H1 (cell line): ENCODE results near the gene UBAP2. TPM values are rescaled to one million over a fixed set of nuclear protein-coding genes. Genes with fewer than 3 reads are reported as not detected.

Source experiments
- CTCF ChIA-PET: fragments of 300-600 bp; sonication (Branson Sonifier 250); formaldehyde crosslinking; loops from one replicate; lab custom pipeline; 2021; ENCODE audit not compliant: partially characterized antibody; lab: Charles Lee
- POLR2A ChIA-PET: fragments of 300-600 bp; sonication (Branson Sonifier 250); formaldehyde crosslinking; loops from one replicate; lab custom pipeline; 2021; ENCODE audit warnings: inconsistent platforms; ENCODE audit not compliant: partially characterized antibody; lab: Charles Lee
- DNase-seq, 2 experiments: peaks; one replicate each; pipeline versions ENCODE4 v3.0.0 to v3.0.0-alpha.2; 2010 to 2022; ENCODE audit warnings: low spot score in 2 of 2, low read depth in 1 of 2, mixed read lengths in 1 of 2
- FAIRE-seq: peaks from 2 replicates; lab custom pipeline; 2011; peaks lifted over from hg19 to GRCh38; lab: Jason Lieb, UNC
- H2AFZ ChIP-seq: 2 replicates; pipeline ENCODE4 v1.8.1; 2012; ENCODE audit warnings: low read length, inconsistent platforms
- H2AK5ac ChIP-seq: 2 replicates; pipeline ENCODE4 v1.6.1; 2013; ENCODE audit warnings: low read depth, low read length
- H2BK120ac ChIP-seq: replicated peaks from 2 replicates; pipeline ENCODE3; 2013; ENCODE audit warnings: low read depth, low read length, inconsistent platforms
- H2BK12ac ChIP-seq: 2 replicates; pipeline ENCODE4 v1.6.1; 2013; ENCODE audit warnings: low read depth, low read length
- H2BK15ac ChIP-seq: 2 replicates; pipeline ENCODE4 v1.6.1; 2013; ENCODE audit warnings: low read length
- H2BK20ac ChIP-seq: 2 replicates; pipeline ENCODE4 v1.6.1; 2013; ENCODE audit warnings: low read length
- H2BK5ac ChIP-seq: 2 replicates; pipeline ENCODE4 v1.6.1; 2013; ENCODE audit warnings: low read depth, low read length
- H3K14ac ChIP-seq: 2 replicates; pipeline ENCODE4 v1.6.1; 2013; ENCODE audit warnings: inconsistent platforms; ENCODE audit not compliant: insufficient read length
- H3K18ac ChIP-seq: 2 replicates; pipeline ENCODE4 v1.6.1; 2013; ENCODE audit warnings: low read length; ENCODE audit errors: extremely low read depth
- H3K23ac ChIP-seq: 2 replicates; pipeline ENCODE4 v1.6.1; 2013; ENCODE audit warnings: inconsistent platforms; ENCODE audit not compliant: insufficient read length
- H3K23me2 ChIP-seq: 2 replicates; pipeline ENCODE4 v1.6.1; 2013; ENCODE audit warnings: low read depth, low read length
- H3K27ac ChIP-seq: 2 replicates; pipeline ENCODE4 v1.6.1; 2011; ENCODE audit warnings: low read depth, low read length, inconsistent platforms
- H3K27me3 ChIP-seq, 4 experiments: replicated peaks in 1 of 4; 1 replicate in 1 of 4; 2 replicates in 3 of 4; pipeline versions ENCODE4 v1.6.1 to v1.8.1; 2011 to 2013; ENCODE audit warnings: low read length in 3 of 4, mild to moderate bottlenecking in 3 of 4, inconsistent platforms in 2 of 4, mixed read lengths in 2 of 4, moderate library complexity in 1 of 4; ENCODE audit not compliant: control insufficient read depth in 3 of 4, insufficient read depth in 3 of 4; ENCODE audit errors: extremely low read depth in 1 of 4
- H3K36me3 ChIP-seq, 4 experiments: 2 replicates each; pipeline versions ENCODE4 v1.6.1 to v1.8.1; 2011 to 2013; ENCODE audit warnings: mild to moderate bottlenecking in 4 of 4, low read length in 3 of 4, moderate library complexity in 2 of 4, control low read depth in 1 of 4, inconsistent platforms in 1 of 4; ENCODE audit not compliant: insufficient read depth in 4 of 4, control insufficient read depth in 2 of 4
- H3K4ac ChIP-seq: replicated peaks from 2 replicates; pipeline ENCODE3; 2013; ENCODE audit warnings: low read length, low read depth, mixed read lengths, inconsistent platforms; ENCODE audit not compliant: insufficient read length
- H3K4me1 ChIP-seq, 4 experiments: replicated peaks in 1 of 4; 1 replicate in 1 of 4; 2 replicates in 3 of 4; pipeline versions ENCODE4 v1.6.1 to v1.8.1; 2011 to 2013; ENCODE audit warnings: low read length in 3 of 4, inconsistent platforms in 2 of 4, mixed read lengths in 1 of 4; ENCODE audit not compliant: insufficient read depth in 4 of 4, control insufficient read depth in 3 of 4
- H3K4me2 ChIP-seq, 2 experiments: 2 replicates each; pipeline versions ENCODE4 v1.6.1 to v1.8.1; 2011 to 2013; ENCODE audit warnings: low read depth in 2 of 2, low read length in 2 of 2, control low read depth in 1 of 2, inconsistent platforms in 1 of 2, mild to moderate bottlenecking in 1 of 2; ENCODE audit not compliant: insufficient read depth in 1 of 2
- H3K4me3 ChIP-seq, 4 experiments: fragments of 200-600, 300-600 bp in 1 of 4; sonication (generic), shearing (Covaris generic), sonication (Bioruptor Twin) in 1 of 4; 2 replicates each; pipeline versions ENCODE4 v1.5.1 to v1.8.1; 2011 to 2016; ENCODE audit warnings: low read length in 4 of 4, low read depth in 3 of 4, control low read depth in 2 of 4, inconsistent platforms in 2 of 4, mild to moderate bottlenecking in 2 of 4, mixed read lengths in 1 of 4, moderate library complexity in 1 of 4; ENCODE audit not compliant: insufficient read depth in 2 of 4; ENCODE audit errors: extremely low read depth in 1 of 4
- H3K56ac ChIP-seq: replicated peaks from 2 replicates; pipeline ENCODE3; 2013; ENCODE audit warnings: low read depth, mild to moderate bottlenecking, mixed read lengths, low read length, inconsistent platforms; ENCODE audit not compliant: insufficient read length
- H3K79me1 ChIP-seq: 2 replicates; pipeline ENCODE4 v1.6.1; 2013; ENCODE audit warnings: low read depth, low read length, control low read depth
- H3K79me2 ChIP-seq, 2 experiments: 2 replicates each; pipeline versions ENCODE4 v1.6.1 to v1.8.1; 2012 to 2013; ENCODE audit warnings: low read length in 2 of 2, mild to moderate bottlenecking in 2 of 2, inconsistent platforms in 1 of 2; ENCODE audit not compliant: insufficient read depth in 2 of 2, control insufficient read depth in 1 of 2
- H3K9ac ChIP-seq, 4 experiments: replicated peaks in 1 of 4; 1 replicate in 1 of 4; 2 replicates in 3 of 4; pipeline versions ENCODE4 v1.6.1 to v1.8.1; 2011 to 2013; ENCODE audit warnings: low read depth in 3 of 4, low read length in 3 of 4, control low read depth in 2 of 4, mild to moderate bottlenecking in 2 of 4, moderate library complexity in 2 of 4, inconsistent platforms in 1 of 4; ENCODE audit errors: extremely low read depth in 1 of 4
- H3K9me3 ChIP-seq, 2 experiments: 2 replicates each; pipeline versions ENCODE4 v1.6.1 to v1.8.1; 2012 to 2013; ENCODE audit warnings: mild to moderate bottlenecking in 2 of 2, moderate library complexity in 2 of 2, control low read depth in 1 of 2, inconsistent platforms in 1 of 2, low read depth in 1 of 2, low read length in 1 of 2, mixed read lengths in 1 of 2; ENCODE audit not compliant: insufficient read depth in 2 of 2
- H4K20me1 ChIP-seq, 2 experiments: replicated peaks in 1 of 2; 2 replicates each; pipeline versions ENCODE3 to v1.8.1; 2011 to 2013; ENCODE audit warnings: inconsistent platforms in 2 of 2, low read length in 2 of 2, mild to moderate bottlenecking in 1 of 2; ENCODE audit not compliant: insufficient read depth in 2 of 2, control insufficient read depth in 1 of 2
- H4K5ac ChIP-seq: 2 replicates; pipeline ENCODE4 v1.6.1; 2013; ENCODE audit warnings: low read length, low read depth, mixed read lengths, inconsistent platforms; ENCODE audit not compliant: insufficient read length
- H4K8ac ChIP-seq: 2 replicates; pipeline ENCODE4 v1.8.0; 2013; ENCODE audit warnings: mild to moderate bottlenecking, moderate library complexity, low read length, inconsistent platforms; ENCODE audit not compliant: insufficient read depth; ENCODE audit errors: extremely low read depth
- H4K91ac ChIP-seq: replicated peaks from 2 replicates; pipeline ENCODE3; 2013; ENCODE audit warnings: low read length, mixed read lengths, inconsistent platforms; ENCODE audit not compliant: insufficient read length
- BRCA1 ChIP-seq: IDR thresholded peaks from 2 replicates; pipeline ENCODE4 v1.6.1; 2012; ENCODE audit warnings: low read depth, low read length, improper control_type of control experiment
- CBX8 ChIP-seq: fragments of 300-800, 300-1000 bp; sonication (generic); IDR thresholded peaks from 2 replicates; pipeline ENCODE4 v1.7.1; 2016; ENCODE audit warnings: low read depth, low read length, borderline replicate concordance
- EP300 ChIP-seq, 2 experiments: IDR thresholded peaks; 1 replicate in 1 of 2; 2 replicates in 1 of 2; pipeline ENCODE4 v1.6.1; 2011 to 2012; ENCODE audit warnings: low read depth in 2 of 2, low read length in 2 of 2, mild to moderate bottlenecking in 2 of 2, borderline replicate concordance in 1 of 2, inconsistent platforms in 1 of 2, moderate library complexity in 1 of 2
- GTF2F1 ChIP-seq: IDR thresholded peaks from 2 replicates; pipeline ENCODE4 v1.6.1; 2012; ENCODE audit warnings: low read depth, low read length, improper control_type of control experiment, borderline replicate concordance
- HDAC2 ChIP-seq, 2 experiments: fragments of 300-600 bp in 1 of 2; sonication (generic) in 1 of 2; IDR thresholded peaks; 2 replicates each; pipeline ENCODE4 v1.6.1; 2011 to 2012; ENCODE audit warnings: low read depth in 2 of 2, low read length in 2 of 2, mild to moderate bottlenecking in 2 of 2, moderate library complexity in 2 of 2, borderline replicate concordance in 1 of 2, inconsistent platforms in 1 of 2
- POLR2A ChIP-seq, 2 experiments: IDR thresholded peaks; 1 replicate in 1 of 2; 2 replicates in 1 of 2; pipeline ENCODE4 v1.6.1; 2011; ENCODE audit warnings: low read depth in 2 of 2, low read length in 2 of 2, mild to moderate bottlenecking in 2 of 2; ENCODE audit errors: control extremely low read depth in 1 of 2
- RAD21 ChIP-seq, 2 experiments: IDR thresholded peaks in 1 of 2; conservative IDR thresholded peaks in 1 of 2; 2 replicates each; pipeline ENCODE4 v1.6.1; 2011; ENCODE audit warnings: low read depth in 2 of 2, low read length in 2 of 2, improper control_type of control experiment in 1 of 2, inconsistent platforms in 1 of 2, mild to moderate bottlenecking in 1 of 2, moderate library complexity in 1 of 2
- SP2 ChIP-seq: IDR thresholded peaks from 2 replicates; pipeline ENCODE4 v1.6.1; 2012; ENCODE audit warnings: mild to moderate bottlenecking, low read length, inconsistent platforms
- TBP ChIP-seq: IDR thresholded peaks from 2 replicates; pipeline ENCODE4 v1.6.1; 2011; ENCODE audit warnings: low read depth, low read length, improper control_type of control experiment
- WGBS, 2 experiments: shearing (Covaris generic) in 1 of 2; methylation state at CpG; one replicate each; pipeline versions ENCODE4 v1.1.6 to v1.1.7; 2013 to 2015; ENCODE audit warnings: low lambda C conversion rate in 2 of 2, mixed read lengths in 2 of 2, inconsistent platforms in 1 of 2, low coverage in 1 of 2, missing lambda C conversion rate in 1 of 2; ENCODE audit not compliant: insufficient replicate concordance in 2 of 2, insufficient coverage in 1 of 2, insufficient read length in 1 of 2; ENCODE audit errors: extremely low coverage in 1 of 2, missing lambda C conversion rate in 1 of 2; 5-methylcytosine and 5-hydroxymethylcytosine counted together
- polyA plus RNA-seq, 7 experiments: library from polyadenylated mRNA; depleted of rRNA in 3 of 7; stranded (reverse) in 5 of 7; unstranded in 2 of 7; fragments of >200 nt in 5 of 7; fragments of 200-250 nt in 2 of 7; gene quantifications; 1 replicate in 5 of 7; 2 replicates in 1 of 7; 4 replicates in 1 of 7; pipeline versions ENCODE4 v1.2.1 to v1.2.3, GENCODE V29; 2011 to 2013; ENCODE audit warnings: missing spikeins in 2 of 7, mixed read lengths in 2 of 7
- total RNA-seq: library from RNA; stranded (reverse); fragmentation: NEBNext Ultra II Directional; extraction: Animal tissue kit (Norgen Biotek cat#: 25700); gene quantifications from 2 replicates; pipeline ENCODE4 v1.2.1, GENCODE V29; 2021
- TF ChIP-seq, protein P1 (sequence below): IDR thresholded peaks from 2 replicates; pipeline ENCODE4 v1.6.1; 2012; ENCODE audit warnings: low read length, inconsistent platforms
- TF ChIP-seq, protein P2 (sequence below): IDR thresholded peaks from 2 replicates; pipeline ENCODE4 v1.6.1; 2011; ENCODE audit warnings: low read length, improper control_type of control experiment

Gene UBAP2
- total and polyA plus RNA-seq, 2 of the 8 experiments (the other 6 are each of a cell fraction or from before 2014, with no cell fraction given): 75.0 to 81.4 TPM

GRCh38 chr9:34059954-34060353, 11.3 kb upstream of the UBAP2 start:
- no peak for FAIRE-seq
- CTCF ChIA-PET: interaction anchor here (1.3 kb wide), 1 partner anchor 22 kb away, joined by 3 read pairs; no protein-coding TSS in a partner anchor
- TF ChIP-seq, protein P1, sequence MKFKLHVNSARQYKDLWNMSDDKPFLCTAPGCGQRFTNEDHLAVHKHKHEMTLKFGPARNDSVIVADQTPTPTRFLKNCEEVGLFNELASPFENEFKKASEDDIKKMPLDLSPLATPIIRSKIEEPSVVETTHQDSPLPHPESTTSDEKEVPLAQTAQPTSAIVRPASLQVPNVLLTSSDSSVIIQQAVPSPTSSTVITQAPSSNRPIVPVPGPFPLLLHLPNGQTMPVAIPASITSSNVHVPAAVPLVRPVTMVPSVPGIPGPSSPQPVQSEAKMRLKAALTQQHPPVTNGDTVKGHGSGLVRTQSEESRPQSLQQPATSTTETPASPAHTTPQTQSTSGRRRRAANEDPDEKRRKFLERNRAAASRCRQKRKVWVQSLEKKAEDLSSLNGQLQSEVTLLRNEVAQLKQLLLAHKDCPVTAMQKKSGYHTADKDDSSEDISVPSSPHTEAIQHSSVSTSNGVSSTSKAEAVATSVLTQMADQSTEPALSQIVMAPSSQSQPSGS: no peak
- no peak for TF ChIP-seq RAD21 (IDR thresholded peaks at IDR 0.05 in 1 of 2, conservative IDR thresholded peaks at IDR 0.05 in 1 of 2; ENCODE audit: low read depth in 2 of 2, low read length in 2 of 2)
- TF ChIP-seq, protein P2, sequence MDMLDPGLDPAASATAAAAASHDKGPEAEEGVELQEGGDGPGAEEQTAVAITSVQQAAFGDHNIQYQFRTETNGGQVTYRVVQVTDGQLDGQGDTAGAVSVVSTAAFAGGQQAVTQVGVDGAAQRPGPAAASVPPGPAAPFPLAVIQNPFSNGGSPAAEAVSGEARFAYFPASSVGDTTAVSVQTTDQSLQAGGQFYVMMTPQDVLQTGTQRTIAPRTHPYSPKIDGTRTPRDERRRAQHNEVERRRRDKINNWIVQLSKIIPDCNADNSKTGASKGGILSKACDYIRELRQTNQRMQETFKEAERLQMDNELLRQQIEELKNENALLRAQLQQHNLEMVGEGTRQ: no peak
- TF ChIP-seq SP2: no peak
- TF ChIP-seq HDAC2 (IDR thresholded peaks at IDR 0.05; ENCODE audit: borderline replicate concordance in 1 of 2, low read depth in 2 of 2, low read length in 2 of 2): no peak
- TF ChIP-seq CBX8: no peak
- TF ChIP-seq EP300 (IDR thresholded peaks at IDR 0.05; ENCODE audit: borderline replicate concordance in 1 of 2, low read depth in 2 of 2, low read length in 2 of 2): no peak
- TF ChIP-seq POLR2A (IDR thresholded peaks at IDR 0.05; ENCODE audit: control extremely low read depth in 1 of 2, low read depth in 2 of 2, low read length in 2 of 2): no peak
- TF ChIP-seq BRCA1: no peak
- no peak for TF ChIP-seq GTF2F1
- no peak for TF ChIP-seq TBP

More at GRCh38 chr9:34059954-34060353, 11.3 kb upstream of the UBAP2 start:
- Histone ChIP-seq H3K79me2 (no peaks in the 10 kb centered on the region), H3K23me2 (no peaks in the 10 kb centered on the region), H3K14ac (no peak overlapping the region), H3K9ac (no peak overlapping the region), H3K56ac (no peak overlapping the region), H3K4me3 (no peak overlapping the region), H3K27me3 (no peaks in the 10 kb centered on the region), H4K20me1 (no peaks in the 10 kb centered on the region), H2BK20ac (no peak overlapping the region), H3K79me1 (no peaks in the 10 kb centered on the region), H3K36me3 (no peaks in the 10 kb centered on the region), H3K23ac (no peak overlapping the region), H2BK5ac (no peak overlapping the region), H2BK15ac (no peak overlapping the region), H4K5ac (no peak overlapping the region), H2BK120ac (no peak overlapping the region), H3K9me3 (no peaks in the 10 kb centered on the region), H3K27ac (no peak overlapping the region), H3K4me2 (no peak overlapping the region), H2BK12ac (no peak overlapping the region), H4K91ac (no peak overlapping the region), H3K4me1 (no peaks in the 10 kb centered on the region), H3K4ac (no peak overlapping the region), H2AFZ (no peak overlapping the region), H3K18ac (no peak overlapping the region), H4K8ac (no peak overlapping the region), H2AK5ac (no peak overlapping the region)
- 73% methylated on average over 3 of the region's 3 CpGs; no CpG with 5 or more reads in 1 of the 2 experiments for WGBS, 2 experiments
- no peak for DNase-seq
- POLR2A ChIA-PET: interaction anchor here (2.2 kb wide), 1 partner anchor 11 kb away, joined by 9 read pairs; the partner anchor contains the start of gene UBAP2
